HUES6 (cell line): ENCODE measurements around the gene GAS1.

Source experiments
- H3K27ac ChIP-seq: 2 replicates; pipeline ENCODE4 v1.7.0; 2013; ENCODE audit warnings: low read depth, mild to moderate bottlenecking, low read length, inconsistent platforms
- H3K27me3 ChIP-seq: 2 replicates; pipeline ENCODE4 v1.6.1; 2013; ENCODE audit warnings: low read length; ENCODE audit not compliant: control insufficient read depth, insufficient read depth
- H3K36me3 ChIP-seq: 2 replicates; pipeline ENCODE4 v1.6.1; 2013; ENCODE audit warnings: low read length; ENCODE audit not compliant: control insufficient read depth, insufficient read depth
- H3K4me1 ChIP-seq: 2 replicates; pipeline ENCODE4 v1.6.1; 2013; ENCODE audit warnings: low read length; ENCODE audit not compliant: control insufficient read depth, insufficient read depth
- H3K4me3 ChIP-seq: 2 replicates; pipeline ENCODE4 v1.5.1; 2013; ENCODE audit warnings: low read depth, low read length
- H3K9ac ChIP-seq: one replicate; pipeline ENCODE4 v1.6.1; 2013; ENCODE audit warnings: mild to moderate bottlenecking, low read length
- H3K9me3 ChIP-seq: 2 replicates; pipeline ENCODE4 v1.6.1; 2013; ENCODE audit warnings: low read depth, low read length; ENCODE audit not compliant: control insufficient read depth, insufficient read depth

The GAS1 gene

GRCh38 chr9:86978922-86979474 lies 31.7 kb upstream of the GAS1 start:
- H3K9ac ChIP-seq = no peak overlapping the region
- no peak overlapping the region for H3K4me3 ChIP-seq
- H3K27ac ChIP-seq = no peak overlapping the region
- H3K27me3 ChIP-seq = no peaks in the 10 kb centered on the region
- H3K36me3 ChIP-seq = no peaks in the 10 kb centered on the region
- H3K4me1 ChIP-seq = no peaks in the 10 kb centered on the region
- H3K9me3 ChIP-seq = no peaks in the 10 kb centered on the region

DNA sequence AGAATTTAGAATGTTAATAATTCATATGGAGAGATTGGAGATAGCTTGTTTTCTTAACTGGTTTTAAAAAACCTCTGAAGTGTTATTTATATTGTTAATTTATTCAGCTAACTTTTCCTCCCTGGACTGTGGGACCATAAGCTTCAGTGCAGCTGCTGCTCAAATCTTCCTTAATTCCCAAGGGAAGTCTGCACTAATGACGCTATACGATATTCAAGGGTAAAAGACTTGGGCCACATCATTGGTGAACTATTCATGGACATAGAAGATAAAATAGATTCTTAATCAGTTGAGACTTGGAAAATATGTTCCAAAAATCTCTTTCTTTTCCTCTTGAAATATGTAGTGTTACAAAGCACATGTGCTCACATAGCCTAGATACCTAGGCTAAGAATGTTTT lies 31.1 kb upstream of the GAS1 start:
- no peaks in the 10 kb centered on the region for H3K27me3 ChIP-seq
- no peaks in the 10 kb centered on the region for H3K9me3 ChIP-seq
- H3K4me3 ChIP-seq = no peak overlapping the region
- no peak overlapping the region for H3K9ac ChIP-seq
- no peaks in the 10 kb centered on the region for H3K36me3 ChIP-seq
- H3K27ac ChIP-seq = no peak overlapping the region
- H3K4me1 ChIP-seq = no peaks in the 10 kb centered on the region

- no peaks in the 10 kb centered on the region for H3K9me3 ChIP-seq
- H3K27me3 ChIP-seq = no peaks in the 10 kb centered on the region
- H3K27ac ChIP-seq = no peak overlapping the region
- H3K4me1 ChIP-seq = no peaks in the 10 kb centered on the region
- no peaks in the 10 kb centered on the region for H3K36me3 ChIP-seq
- H3K4me3 ChIP-seq = no peak overlapping the region
- no peak overlapping the region for H3K9ac ChIP-seq
These were observed 30.0 kb upstream of the GAS1 start for GRCh38 chr9:86977205-86977835.

DNA sequence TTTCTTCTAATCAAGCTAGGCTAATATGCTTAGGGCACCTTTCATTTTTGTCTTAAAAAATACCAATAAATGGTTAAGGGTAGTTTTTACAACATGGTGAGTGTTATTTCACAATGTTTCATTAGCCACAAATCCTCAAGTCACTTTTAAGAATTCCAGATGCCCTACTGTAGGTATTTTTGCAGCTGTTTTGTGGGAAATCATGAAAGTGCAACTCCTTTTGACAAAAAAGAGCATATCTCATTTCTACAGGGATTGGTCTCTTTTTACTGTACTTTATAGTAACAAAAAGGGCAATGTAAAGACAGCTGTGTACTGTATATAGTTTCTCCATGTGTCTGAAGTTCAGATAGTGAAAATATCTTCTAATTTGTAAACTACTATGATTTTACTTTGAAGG lies 28.3 kb upstream of the GAS1 start:
- H3K36me3 ChIP-seq = no peaks in the 10 kb centered on the region
- no peak overlapping the region for H3K9ac ChIP-seq
- no peaks in the 10 kb centered on the region for H3K27me3 ChIP-seq
- no peak overlapping the region for H3K27ac ChIP-seq
- no peaks in the 10 kb centered on the region for H3K9me3 ChIP-seq
- H3K4me3 ChIP-seq = no peak overlapping the region
- H3K4me1 ChIP-seq = no peaks in the 10 kb centered on the region

DNA sequence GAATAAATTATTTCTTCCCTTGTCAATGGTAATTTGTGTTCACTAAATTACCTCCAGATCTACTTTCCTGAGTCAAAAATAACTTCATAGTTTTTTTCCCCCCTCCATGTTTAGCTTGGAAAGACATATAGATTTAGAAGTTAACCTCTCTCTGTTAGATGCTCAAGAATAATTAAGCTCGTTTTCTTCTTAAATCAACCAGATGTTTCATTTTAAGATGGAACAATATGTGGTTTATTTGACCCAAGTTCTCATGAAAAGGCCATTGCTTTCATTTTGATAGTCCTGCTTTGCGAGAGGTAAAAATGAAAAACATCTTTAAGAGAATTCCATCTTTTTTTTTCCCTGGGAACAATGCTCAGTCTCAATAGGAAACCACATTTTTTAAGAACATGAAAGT lies 27.7 kb upstream of the GAS1 start:
- no peaks in the 10 kb centered on the region for H3K27me3 ChIP-seq
- no peaks in the 10 kb centered on the region for H3K9me3 ChIP-seq
- no peaks in the 10 kb centered on the region for H3K4me1 ChIP-seq
- no peak overlapping the region for H3K4me3 ChIP-seq
- H3K36me3 ChIP-seq = no peaks in the 10 kb centered on the region
- H3K27ac ChIP-seq = no peak overlapping the region
- H3K9ac ChIP-seq = no peak overlapping the region

- no peaks in the 10 kb centered on the region for H3K4me1 ChIP-seq
- H3K9me3 ChIP-seq = no peaks in the 10 kb centered on the region
- no peaks in the 10 kb centered on the region for H3K36me3 ChIP-seq
- H3K4me3 ChIP-seq = no peak overlapping the region
- H3K27me3 ChIP-seq = no peaks in the 10 kb centered on the region
- no peak overlapping the region for H3K27ac ChIP-seq
- no peak overlapping the region for H3K9ac ChIP-seq
These were observed 27.1 kb upstream of the GAS1 start for GRCh38 chr9:86974421-86974820.

GRCh38 chr9:86971742-86972141 lies 24.4 kb upstream of the GAS1 start:
- no peak overlapping the region for H3K4me3 ChIP-seq
- no peak overlapping the region for H3K9ac ChIP-seq
- H3K27ac ChIP-seq = no peak overlapping the region
- no peaks in the 10 kb centered on the region for H3K36me3 ChIP-seq
- no peaks in the 10 kb centered on the region for H3K27me3 ChIP-seq
- no peaks in the 10 kb centered on the region for H3K4me1 ChIP-seq
- no peaks in the 10 kb centered on the region for H3K9me3 ChIP-seq

DNA sequence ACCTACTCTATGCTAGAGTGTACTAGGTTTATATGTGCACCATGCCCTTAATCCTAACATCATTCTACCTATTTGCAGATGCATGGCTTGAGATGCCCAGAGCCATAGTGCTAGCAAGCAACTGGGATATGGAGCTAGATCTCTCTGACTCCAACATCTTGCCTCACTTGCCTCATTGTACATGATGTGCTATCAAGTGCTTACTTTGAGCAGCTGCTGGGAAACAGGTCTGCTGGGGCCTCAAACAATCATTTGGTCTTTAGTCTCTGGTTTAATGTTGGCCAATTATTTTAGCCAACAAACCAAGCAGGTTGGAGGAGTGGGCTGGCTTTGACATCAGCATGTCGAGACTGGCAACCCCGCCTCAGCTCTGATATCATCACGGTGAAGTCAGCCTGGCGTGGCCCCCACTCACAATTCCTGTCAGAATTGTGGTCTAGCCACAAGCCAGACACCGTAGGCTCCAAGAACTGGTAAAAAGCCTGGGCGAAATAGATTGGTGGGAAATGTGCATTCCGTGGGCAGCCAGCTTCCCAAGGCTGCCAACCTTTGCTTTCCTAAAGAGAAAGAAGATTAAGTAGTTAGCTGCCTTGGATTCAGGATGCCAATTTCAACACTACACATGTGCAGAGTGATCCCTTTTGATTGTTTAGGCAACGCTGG lies 21.1 kb upstream of the GAS1 start:
- H3K27ac ChIP-seq = no peak overlapping the region
- H3K9ac ChIP-seq = no peak overlapping the region
- no peaks in the 10 kb centered on the region for H3K27me3 ChIP-seq
- H3K9me3 ChIP-seq = no peaks in the 10 kb centered on the region
- no peak overlapping the region for H3K4me3 ChIP-seq
- no peaks in the 10 kb centered on the region for H3K36me3 ChIP-seq
- no peaks in the 10 kb centered on the region for H3K4me1 ChIP-seq

DNA sequence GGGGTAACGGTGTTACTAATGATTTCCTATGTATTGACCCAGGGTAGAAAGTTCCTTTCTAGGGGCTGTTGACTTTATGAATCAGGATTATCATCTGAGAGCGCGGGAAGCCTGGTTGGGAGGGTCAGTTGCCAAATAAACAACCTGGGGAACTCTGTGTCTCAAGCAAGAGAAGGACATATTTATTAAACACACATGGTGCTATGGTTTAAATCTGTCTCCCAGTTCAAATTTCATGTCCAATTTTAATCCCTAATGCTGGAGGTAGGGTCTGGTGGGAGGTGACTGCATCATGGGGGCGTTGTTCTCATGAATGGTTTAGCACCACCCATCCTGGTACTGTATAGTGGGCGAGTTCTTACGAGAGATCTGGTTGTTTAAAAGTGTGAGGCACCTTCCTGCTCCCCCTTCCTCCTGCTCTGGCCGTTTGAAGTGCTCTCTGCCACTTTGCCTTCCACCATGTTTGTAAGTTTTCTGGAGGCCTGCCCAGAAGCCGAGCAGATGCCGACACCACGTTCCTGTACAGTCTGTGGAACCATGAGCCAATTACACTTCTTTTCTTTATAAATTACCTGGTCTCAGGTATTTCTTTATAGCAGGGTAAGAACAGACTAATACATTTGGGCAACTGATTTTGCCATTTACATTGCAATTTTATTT lies 19.7 kb upstream of the GAS1 start:
- Histone ChIP-seq H3K4me3 (no peak overlapping the region), H3K9me3 (no peaks in the 10 kb centered on the region), H3K27me3 (0 out of 2 replicates have a peak, but pooled peaks cover 3% of the 10 kb centered on the region), H3K27ac (no peak overlapping the region), H3K36me3 (no peaks in the 10 kb centered on the region), H3K4me1 (no peaks in the 10 kb centered on the region), H3K9ac (no peak overlapping the region)

DNA sequence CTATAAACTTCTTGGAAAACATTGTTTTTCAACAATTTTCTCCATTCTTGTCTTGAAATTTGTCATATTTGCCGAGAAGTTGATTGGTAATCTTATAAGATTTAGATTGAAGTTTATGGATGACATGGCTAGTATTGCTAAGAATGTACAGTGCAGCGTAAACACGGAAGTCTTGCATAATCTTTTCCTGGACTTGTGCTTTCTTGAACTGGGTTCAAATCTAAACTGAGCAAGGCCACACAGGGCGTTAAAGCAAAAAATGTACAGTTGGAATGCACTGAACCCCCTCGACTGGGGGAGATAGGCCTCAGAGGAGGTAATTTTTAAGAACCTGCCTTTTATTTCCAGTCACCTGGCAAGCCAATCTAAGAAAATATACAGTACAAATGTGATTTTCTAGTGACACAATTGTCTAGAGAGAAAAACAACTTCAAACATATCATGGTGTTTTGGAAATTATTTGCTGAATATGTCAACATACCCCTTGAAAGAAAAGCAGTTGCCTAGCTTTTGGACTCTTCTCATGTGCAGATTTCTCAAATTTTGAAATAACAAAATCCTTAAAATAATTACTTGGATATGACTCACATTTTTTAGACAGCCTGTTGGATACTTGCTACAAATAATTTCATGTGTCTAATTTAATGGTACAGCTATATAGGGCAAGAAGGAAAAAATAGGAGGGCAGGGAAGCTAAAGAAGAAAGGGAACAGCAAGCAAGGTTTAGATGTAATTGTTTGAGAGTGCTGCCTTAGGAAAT lies 18.5 kb upstream of the GAS1 start:
- Histone ChIP-seq H3K9ac (no peak overlapping the region), H3K9me3 (no peaks in the 10 kb centered on the region), H3K36me3 (no peaks in the 10 kb centered on the region), H3K4me3 (no peak overlapping the region), H3K4me1 (no peaks in the 10 kb centered on the region), H3K27ac (no peak overlapping the region), H3K27me3 (0 out of 2 replicates have a peak, but pooled peaks cover 3% of the 10 kb centered on the region)
